Pancreas (tissue), 10 donors: ENCODE measurements around the gene NUAK1. TPM values are rescaled to one million over a fixed set of nuclear protein-coding genes. Genes with fewer than 3 reads are reported as not detected.

Experiments used
- ATAC-seq, 4 donors: fragments of 200-7000 bp; cut with Tn5 transposase; one replicate each; pipeline versions ENCODE4 v1.8.0 to v1.9.1; 2020; ENCODE audit warnings: mild to moderate bottlenecking in 4 of 4, moderate library complexity in 4 of 4
- DNase-seq, 6 donors: peaks; one replicate each; pipeline ENCODE4 v3.0.0-alpha.2; 2020
- FAIRE-seq: peaks from 2 replicates; lab custom pipeline; 2012; peaks lifted over from hg19 to GRCh38; lab: Jason Lieb, UNC
- H3K27ac ChIP-seq, 4 donors: fragments of 200-600 bp; sonication (generic); 1 replicate in 3 of 4; 2 replicates in 1 of 4; pipeline versions ENCODE4 v1.5.0 to v1.8.0; 2020
- H3K27me3 ChIP-seq, 4 donors: fragments of 200-600 bp; one replicate each; pipeline ENCODE4 v1.8.0; 2021
- H3K36me3 ChIP-seq, 3 donors: fragments of 200-600 bp; sonication (generic) in 1 of 3; one replicate each; pipeline versions ENCODE4 v1.5.0 to v1.8.0; 2020 to 2021
- H3K4me1 ChIP-seq, 3 donors: fragments of 200-600 bp; one replicate each; pipeline ENCODE4 v1.8.0; 2021
- H3K4me3 ChIP-seq, 4 donors: fragments of 200-600 bp; sonication (generic) in 2 of 4; one replicate each; pipeline versions ENCODE4 v1.5.0 to v1.8.0; 2020 to 2021
- H3K9me3 ChIP-seq, 4 donors: fragments of 200-600 bp; one replicate each; pipeline ENCODE4 v1.8.0; 2021
- CTCF ChIP-seq, 4 donors: fragments of 200-600 bp; sonication (generic) in 3 of 4; IDR thresholded peaks; one replicate each; pipeline versions ENCODE4 v1.5.0 to v1.8.0; 2021; ENCODE audit warnings: antibody characterized with exemption in 4 of 4
- WGBS, 2 donors: extraction: QIAGEN DNeasy Blood & Tissue Kit; methylation state at CpG; one replicate each; pipeline ENCODE4 v1.1.7; 2013; 5-methylcytosine and 5-hydroxymethylcytosine counted together
- intact Hi-C, 3 donors: fragments of 100-400 bp; cut with DNase I; formaldehyde crosslinking; loops; one replicate each; pipeline versions ENCODE4 v1.11.1 to v1.14.2; 2022
- polyA plus RNA-seq, 2 donors: library from polyadenylated mRNA; stranded (reverse); fragments of 200-250 nt; gene quantifications; one replicate each; pipeline ENCODE4 v1.2.3, GENCODE V29; 2013
- total RNA-seq, 6 donors: library from RNA; stranded (reverse); fragmentation: NEBNext Ultra II Directional in 4 of 6; extraction: Animal tissue kit (Norgen Biotek cat#: 25700) in 4 of 6; gene quantifications; one replicate each; pipeline versions ENCODE4 v1.2.1 to v1.2.4, GENCODE V29; 2021 to 2023
- donor health status: healthy with polysubstance abuse.
- donor health status: DM: no; HTN: no; CAD: no; lungs with moderate emphysema.
- donor health status: DM: no; HTN: no; CAD: no.
- donor health status: control.
- donor health status: control.
- donor health status: Bipolar disorder and iron deficiency.
- donor health status: DM: yes; HTN: yes; CAD: no.
- donor health status: DM: no; HTN: no; CAD: no.
- donor health status: DM: no; HTN: no; CAD: no.
- donor health status: DM: yes; HTN: yes; CAD: no.

NUAK1 gene
- total and polyA plus RNA-seq, 8 donors: 1.6 to 6.5 (median 2.6) TPM

DNA sequence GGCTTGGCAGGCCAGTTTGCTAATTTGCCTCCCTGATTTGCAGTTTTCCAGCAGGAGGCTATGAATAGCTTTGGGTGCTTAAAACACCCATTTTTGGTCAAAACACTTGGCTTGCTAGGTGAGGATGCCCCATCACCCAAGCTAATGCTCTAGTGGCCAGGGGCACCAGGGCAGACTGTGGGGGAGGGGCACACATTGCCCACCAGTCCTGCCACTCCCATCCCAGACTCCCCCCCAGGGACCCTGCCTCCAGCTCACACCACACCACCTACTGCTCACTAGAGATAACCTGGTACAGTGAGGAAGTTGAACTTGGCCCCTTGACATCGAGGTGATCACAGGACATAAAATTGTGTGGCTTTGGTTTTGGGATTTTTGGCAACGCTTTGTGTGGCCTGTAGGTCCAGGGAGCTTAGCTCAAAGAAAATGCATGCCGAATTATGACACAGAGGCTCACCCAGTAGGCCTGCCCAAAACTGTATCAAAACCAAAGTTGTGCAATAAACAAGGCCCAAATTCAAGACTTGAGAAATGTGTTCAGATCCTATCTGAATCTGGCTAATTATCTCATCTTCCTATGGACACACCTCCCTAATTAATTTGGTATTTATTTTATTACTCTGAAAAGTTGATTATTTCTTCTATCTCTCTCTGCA lies 4.3 kb downstream of the NUAK1 start:
- Histone ChIP-seq H3K27me3 (no peaks in the 10 kb centered on the region), H3K4me1 (peaks cover 0 to 14% (median 4%) of the 10 kb centered on the region in 3 donors), H3K9me3 (no peaks in the 10 kb centered on the region), H3K4me3 (no peak overlapping the region), H3K36me3 (no peaks in the 10 kb centered on the region), H3K27ac (no peak overlapping the region)
- WGBS, 2 donors: 41 to 73% methylated on average over 3 of the region's 3 CpGs
- TF ChIP-seq CTCF (IDR thresholded peaks at IDR 0.05): no peak
- no peak for ATAC-seq
- no peak for FAIRE-seq
- DNase-seq: no peak
- intact Hi-C loops: loop anchor here in 2 of 3 donors (10.0 kb wide), 2 partner anchors 430 to 710 kb away; no protein-coding TSS in a partner anchor

DNA sequence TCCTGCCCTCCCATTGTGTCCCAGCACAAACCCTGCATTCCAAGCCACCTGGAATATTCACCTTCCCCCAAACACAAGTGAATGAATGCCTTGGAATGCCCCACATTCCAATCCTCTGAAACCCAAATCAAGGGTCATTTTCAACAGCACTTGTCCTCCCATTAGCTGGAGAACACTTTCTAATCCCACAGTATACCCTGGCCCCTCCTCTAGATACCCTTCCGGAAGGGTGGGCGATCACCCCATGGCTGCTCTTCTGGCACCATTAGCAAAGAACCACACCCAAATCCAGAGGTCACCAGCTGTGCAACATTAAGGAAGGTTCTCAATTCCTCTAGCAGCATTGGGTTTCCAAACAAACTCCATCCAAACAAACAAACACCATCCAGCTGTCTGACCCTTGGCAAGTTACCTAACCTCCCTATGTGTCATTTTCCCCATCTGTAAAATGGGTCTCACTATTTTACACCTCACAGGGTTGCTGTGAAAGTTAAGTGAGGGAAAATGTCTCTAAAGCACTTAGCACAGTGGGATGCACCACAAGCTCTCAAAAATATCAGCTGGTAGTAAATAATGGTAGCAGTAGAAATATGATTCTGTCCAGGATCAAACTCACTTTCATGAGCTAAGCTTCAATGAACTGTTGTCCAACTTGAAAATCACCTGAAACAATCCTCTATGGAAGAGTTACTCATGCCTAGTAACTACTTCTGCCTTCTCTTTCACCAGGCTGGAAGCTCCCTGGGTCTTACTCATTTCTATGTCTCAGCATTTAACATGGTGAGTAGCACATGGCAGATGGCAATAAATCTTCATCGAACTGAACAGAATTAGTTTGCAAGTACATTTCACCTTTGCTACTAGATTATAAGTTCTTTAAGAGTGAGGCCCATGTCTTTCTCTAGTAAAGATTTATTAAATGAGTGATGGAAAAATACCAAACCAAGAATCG lies 5.3 kb downstream of the NUAK1 start:
- Histone ChIP-seq H3K36me3 (no peaks in the 10 kb centered on the region), H3K9me3 (no peaks in the 10 kb centered on the region), H3K4me3 (no peak overlapping the region), H3K27me3 (no peaks in the 10 kb centered on the region), H3K27ac (no peak overlapping the region), H3K4me1 (peaks cover 0 to 14% (median 4%) of the 10 kb centered on the region in 3 donors)
- no peak for TF ChIP-seq CTCF (IDR thresholded peaks at IDR 0.05)
- intact Hi-C loops: loop anchor here in 2 of 3 donors (10.0 kb wide), 2 partner anchors 429 to 709 kb away; no protein-coding TSS in a partner anchor
- DNase-seq (no peak), FAIRE-seq (no peak), ATAC-seq (no peak)
- WGBS, 2 donors: 77 to 83% methylated on average over 4 of the region's 4 CpGs

DNA sequence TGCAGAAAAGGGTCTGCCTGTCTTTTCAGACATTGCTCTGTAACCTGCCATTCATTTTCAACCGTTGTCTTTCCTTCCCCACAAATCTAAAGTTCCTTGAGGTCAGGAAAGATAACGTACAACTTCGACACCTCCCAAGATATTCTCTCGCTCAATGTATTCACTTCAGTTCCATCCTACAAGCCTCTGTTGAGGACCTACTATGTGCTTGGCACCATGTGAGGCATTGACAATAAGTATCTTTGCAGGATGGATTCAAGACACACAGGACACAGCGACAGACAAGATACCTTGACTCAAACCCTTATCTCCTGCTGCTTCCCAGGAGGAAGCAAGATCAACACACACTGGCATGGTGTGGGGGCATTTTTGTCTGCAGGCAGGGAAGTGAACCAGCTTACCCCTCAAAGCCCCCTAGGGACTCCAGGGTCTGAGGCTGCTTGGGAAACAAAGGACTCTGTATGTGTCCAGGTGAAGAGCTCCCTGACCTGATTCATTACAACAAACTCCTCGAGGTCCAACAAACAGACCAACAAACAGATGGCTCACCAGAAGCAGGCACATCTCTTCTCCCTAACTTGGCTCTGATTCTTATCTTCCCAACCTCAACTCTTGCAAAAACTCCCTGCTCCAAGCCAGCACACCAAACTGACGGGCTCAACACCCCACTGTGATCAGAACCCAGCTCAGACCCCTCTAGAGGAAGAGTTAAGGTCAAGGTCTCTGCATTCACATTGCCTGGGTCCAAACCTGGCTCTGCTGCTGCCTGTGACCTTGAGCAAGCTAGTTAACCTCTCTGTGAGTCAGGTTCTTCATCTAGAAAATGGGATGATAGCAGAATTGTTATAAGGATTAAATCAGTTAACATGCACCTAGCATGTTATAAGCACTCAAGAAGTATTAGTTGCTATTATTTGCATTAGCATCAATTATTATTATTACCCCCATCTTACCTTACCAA lies 6.3 kb downstream of the NUAK1 start:
- H3K27me3 ChIP-seq: no peaks in the 10 kb centered on the region
- TF ChIP-seq CTCF (IDR thresholded peaks at IDR 0.05): no peak
- H3K27ac ChIP-seq: no peak overlapping the region
- no peak for ATAC-seq
- intact Hi-C loops: loop anchor here in 2 of 3 donors (10.0 kb wide), 2 partner anchors 428 to 708 kb away; no protein-coding TSS in a partner anchor
- no peak for DNase-seq
- WGBS, 2 donors: 74 to 77% methylated on average over 7 of the region's 7 CpGs
- H3K4me1 ChIP-seq: peaks cover 0 to 14% (median 4%) of the 10 kb centered on the region in 3 donors
- no peak overlapping the region for H3K4me3 ChIP-seq
- no peak for FAIRE-seq
- H3K9me3 ChIP-seq: no peaks in the 10 kb centered on the region
- no peaks in the 10 kb centered on the region for H3K36me3 ChIP-seq

DNA sequence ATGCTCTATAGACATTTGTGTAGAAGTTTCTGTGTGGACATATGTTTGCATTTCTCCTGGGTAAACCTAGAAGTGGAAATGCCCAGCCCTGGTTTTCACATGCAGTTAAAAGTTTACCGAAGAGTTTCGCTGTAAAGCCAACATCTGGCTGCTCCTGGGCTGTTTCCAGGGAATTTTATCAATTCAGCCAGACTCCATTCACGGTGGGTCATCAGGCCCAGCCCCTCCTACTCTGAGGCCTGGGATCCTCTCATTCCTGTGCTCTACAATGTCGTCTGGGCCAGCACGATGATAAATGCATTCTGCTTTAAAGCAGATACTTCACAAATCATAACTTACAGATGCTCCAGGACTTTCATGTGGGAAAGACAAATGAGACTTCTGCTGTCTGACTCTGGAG lies 7.1 kb downstream of the NUAK1 start:
- Histone ChIP-seq H3K4me1 (peaks cover 0 to 14% (median 4%) of the 10 kb centered on the region in 3 donors), H3K27ac (no peak overlapping the region), H3K9me3 (no peaks in the 10 kb centered on the region), H3K4me3 (no peak overlapping the region), H3K27me3 (no peaks in the 10 kb centered on the region), H3K36me3 (no peaks in the 10 kb centered on the region)
- intact Hi-C loops: loop anchor here in 2 of 3 donors (10.0 kb wide), 2 partner anchors 427 to 707 kb away; no protein-coding TSS in a partner anchor
- TF ChIP-seq CTCF (IDR thresholded peaks at IDR 0.05): no peak
- DNase-seq: no peak
- peak in 1 of 4 donors; percentile 10 for ATAC-seq
- 23 to 30% methylated on average over 5 of the region's 5 CpGs for WGBS, 2 donors
- no peak for FAIRE-seq
